Fibroblast of pulmonary artery (primary cell): ENCODE measurements around the gene LHPP.
A peak's percentile ranks its signal among the peaks of the same experiment; 100 is the strongest.

Source experiments
- DNase-seq: peaks from one replicate; pipeline ENCODE4 v3.0.0-alpha.2; 2010; ENCODE audit warnings: low read depth
- H3K4me3 ChIP-seq: replicated peaks from 2 replicates; pipeline ENCODE4 v1.5.1; 2011; ENCODE audit warnings: low read depth, mild to moderate bottlenecking, control low read depth, low read length, moderate library complexity
- CTCF ChIP-seq: IDR thresholded peaks from 2 replicates; pipeline ENCODE4 v1.5.1; 2011; ENCODE audit warnings: mild to moderate bottlenecking, control low read depth, low read length, inconsistent platforms; ENCODE audit errors: missing control alignments

Gene LHPP

GRCh38 chr10:124627866-124628675 is 166.4 kb downstream of the LHPP start:
- TF ChIP-seq CTCF = no peak
- H3K4me3 ChIP-seq = no peak overlapping the region
- no peak for DNase-seq

- no peak overlapping the region for H3K4me3 ChIP-seq
- no peak for TF ChIP-seq CTCF
- no peak for DNase-seq
Observed at GRCh38 chr10:124628676-124629021, 167.0 kb downstream of the LHPP start.

- no peak for TF ChIP-seq CTCF
- no peak for DNase-seq
- no peak overlapping the region for H3K4me3 ChIP-seq
Observed at GRCh38 chr10:124629415-124629814, 167.8 kb downstream of the LHPP start.

- TF ChIP-seq CTCF = no peak
- DNase-seq = no peak
- no peak overlapping the region for H3K4me3 ChIP-seq
Observed at GRCh38 chr10:124629842-124630241, 168.2 kb downstream of the LHPP start.

- DNase-seq = no peak
- no peak overlapping the region for H3K4me3 ChIP-seq
- TF ChIP-seq CTCF = no peak
Observed at GRCh38 chr10:124630551-124630950, 168.9 kb downstream of the LHPP start.

- peak; percentile 29 for TF ChIP-seq CTCF
- DNase-seq = peak; percentile 39
- no peak overlapping the region for H3K4me3 ChIP-seq
Observed at GRCh38 chr10:124632064-124632531, 170.5 kb downstream of the LHPP start.

GRCh38 chr10:124632566-124632965 is 170.9 kb downstream of the LHPP start:
- TF ChIP-seq CTCF = no peak
- no peak overlapping the region for H3K4me3 ChIP-seq
- no peak for DNase-seq
